ENCODE data around the gene TMEM121B.
"Not testable (repeated sequence)": the region's sequence is repeated elsewhere in the genome, so short reads cannot be mapped to it uniquely, and the experiment has no call there.

The TMEM121B gene

GRCh38 chr22:17121233-17122195, at the start of gene TMEM121B:
TMEM121B (minus strand) TSS chr22:17121360; CDS start chr22:17121127, 233 bp downstream.
- DNase-seq = peak; percentile 92

GRCh38 chr22:17167486-17167885, 46.3 kb upstream of the TMEM121B start:
- DNase-seq = no peak

- no peak for DNase-seq
These were observed 43.3 kb upstream of the TMEM121B start for GRCh38 chr22:17164392-17165024.

- no peak for DNase-seq
These were observed 41.6 kb upstream of the TMEM121B start for GRCh38 chr22:17162731-17163130.

- DNase-seq = no peak
These were observed 40.8 kb upstream of the TMEM121B start for GRCh38 chr22:17161991-17162390.

GRCh38 chr22:17159504-17159951, 38.4 kb upstream of the TMEM121B start:
- peak; percentile 23 for DNase-seq

GRCh38 chr22:17158568-17159503, 37.7 kb upstream of the TMEM121B start, which contains the start of gene HDHD5:
HDHD5 (minus strand) TSS chr22:17159277; CDS start chr22:17159251, 26 bp downstream.
- DNase-seq = peak; percentile 82

- DNase-seq = no peak
These were observed 37.0 kb upstream of the TMEM121B start for GRCh38 chr22:17158176-17158567.

GRCh38 chr22:17157714-17158113, 36.6 kb upstream of the TMEM121B start:
- DNase-seq = no peak

- DNase-seq = no peak
These were observed 34.8 kb upstream of the TMEM121B start for GRCh38 chr22:17155941-17156340.

GRCh38 chr22:17152971-17153370, 31.8 kb upstream of the TMEM121B start:
- DNase-seq = no peak

GRCh38 chr22:17152340-17152739, 31.2 kb upstream of the TMEM121B start:
- DNase-seq = no peak

GRCh38 chr22:17149076-17149815, 28.1 kb upstream of the TMEM121B start:
- no peak for DNase-seq

- not testable (repeated sequence) for DNase-seq
These were observed 26.3 kb upstream of the TMEM121B start for GRCh38 chr22:17147458-17147857.

- DNase-seq = no peak
These were observed 24.0 kb upstream of the TMEM121B start for GRCh38 chr22:17145021-17145680.

- DNase-seq = no peak
These were observed 22.7 kb upstream of the TMEM121B start for GRCh38 chr22:17143826-17144225.

GRCh38 chr22:17143101-17143500, 21.9 kb upstream of the TMEM121B start:
- DNase-seq = no peak

- DNase-seq = no peak
These were observed 19.9 kb upstream of the TMEM121B start for GRCh38 chr22:17140826-17141766.

- DNase-seq = no peak
These were observed 18.9 kb upstream of the TMEM121B start for GRCh38 chr22:17140022-17140421.

- no peak for DNase-seq
These were observed 17.4 kb upstream of the TMEM121B start for GRCh38 chr22:17138513-17138912.

Measured in NCI-H774 (cell line).